GM23338 (cell line): Measurements from ENCODE around the gene FAM163A.

ENCODE experiments used
- CREB1 ChIP-seq: fragments of 250-450 bp; sonication (Bioruptor Pico); IDR thresholded peaks from 2 replicates; pipeline ENCODE4 v1.5.0; 2020; ENCODE audit warnings: low read depth, mild to moderate bottlenecking, moderate library complexity
- CTCF ChIP-seq, 2 experiments: fragments of 200-600 bp in 1 of 2; sonication (generic) in 1 of 2; conservative IDR thresholded peaks; 2 replicates each; pipeline versions ENCODE4 v1.5.1 to v1.6.1; 2016 to 2017; ENCODE audit warnings: antibody characterized with exemption in 2 of 2, low read depth in 2 of 2, mild to moderate bottlenecking in 2 of 2, moderate library complexity in 1 of 2
- EZH2 ChIP-seq: fragments of 200-600 bp; sonication (generic); IDR thresholded peaks from one replicate; pipeline ENCODE4 v1.8.0; 2017; ENCODE audit warnings: antibody characterized with exemption, mild to moderate bottlenecking, low read depth; ENCODE audit not compliant: unreplicated experiment
- EZH2phosphoT487 ChIP-seq: fragments of 200-600 bp; sonication (generic); IDR thresholded peaks from one replicate; pipeline ENCODE4 v1.8.1; 2018; ENCODE audit warnings: antibody characterized with exemption; ENCODE audit not compliant: unreplicated experiment
- POLR2AphosphoS5 ChIP-seq: IDR thresholded peaks from 2 replicates; pipeline ENCODE4 v1.6.1; 2016; ENCODE audit warnings: antibody characterized with exemption, low read depth
- REST ChIP-seq: IDR thresholded peaks from one replicate; pipeline ENCODE4 v1.6.1; 2018; ENCODE audit warnings: antibody characterized with exemption; ENCODE audit not compliant: unreplicated experiment
- ZNF331 ChIP-seq: fragments of 250-450 bp; sonication (Bioruptor Pico); IDR thresholded peaks from 2 replicates; pipeline ENCODE4 v1.5.0; 2020; ENCODE audit warnings: low read depth, mild to moderate bottlenecking, moderate library complexity

DNA sequence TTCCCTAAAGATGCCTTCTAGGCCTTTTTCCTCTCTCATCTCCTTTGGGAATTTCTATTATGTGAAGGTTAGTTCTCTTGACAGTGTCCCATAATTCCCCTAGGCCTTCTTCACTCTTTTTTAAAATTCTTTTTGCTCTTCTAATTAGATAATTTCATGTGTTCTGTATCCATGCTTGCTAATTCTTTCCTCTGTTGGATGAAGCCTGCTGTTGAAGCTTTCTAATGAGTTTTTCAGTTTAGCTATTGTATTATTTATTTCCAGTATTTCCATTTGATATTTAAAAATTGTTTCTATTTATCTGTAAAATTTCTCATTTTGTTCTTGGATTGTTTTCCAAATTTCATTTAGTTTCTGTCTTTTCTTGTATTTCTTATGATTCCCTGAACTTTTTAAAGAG lies 28.5 kb upstream of the FAM163A start:
- TF ChIP-seq CTCF (conservative IDR thresholded peaks at IDR 0.05; ENCODE audit: low read depth in 2 of 2): no peak
- no peak for TF ChIP-seq POLR2AphosphoS5
- TF ChIP-seq EZH2: no peak
- TF ChIP-seq REST: no peak
- TF ChIP-seq ZNF331 (CRISPR knock-in tag): no peak
- TF ChIP-seq EZH2phosphoT487: no peak
- no peak for TF ChIP-seq CREB1 (CRISPR knock-in tag)
